Fibroblast of lung (primary cell): ENCODE measurements around the gene C20orf141. TPM values are rescaled to one million over a fixed set of nuclear protein-coding genes. Genes with fewer than 3 reads are reported as not detected.

Experiments used
- DNase-seq, 2 donors: peaks; one replicate each; pipeline versions ENCODE4 v3.0.0 to v3.0.0-alpha.2; 2010; ENCODE audit warnings: low read depth in 2 of 2
- H2AFZ ChIP-seq: 2 replicates; pipeline ENCODE4 v1.5.1; 2012; ENCODE audit warnings: low read length, control low read depth, inconsistent platforms
- H3K27ac ChIP-seq: 2 replicates; pipeline ENCODE4 v1.5.1; 2011; ENCODE audit warnings: low read length, control low read depth; ENCODE audit not compliant: insufficient read depth
- H3K27me3 ChIP-seq: 2 replicates; pipeline ENCODE4 v1.5.1; 2011; ENCODE audit warnings: mild to moderate bottlenecking, low read length; ENCODE audit not compliant: control insufficient read depth, insufficient read depth
- H3K36me3 ChIP-seq: 2 replicates; pipeline ENCODE4 v1.5.1; 2011; ENCODE audit warnings: low read length; ENCODE audit not compliant: control insufficient read depth, insufficient read depth
- H3K4me1 ChIP-seq: 2 replicates; pipeline ENCODE4 v1.5.1; 2011; ENCODE audit warnings: low read length; ENCODE audit not compliant: control insufficient read depth, insufficient read depth; ENCODE audit errors: extremely low read depth
- H3K4me2 ChIP-seq: 2 replicates; pipeline ENCODE4 v1.5.1; 2011; ENCODE audit warnings: low read length, control low read depth; ENCODE audit not compliant: insufficient read depth; ENCODE audit errors: extremely low read depth
- H3K4me3 ChIP-seq, 4 experiments: fragments of 200-600 bp in 1 of 4; sonication (generic) in 1 of 4; replicated peaks in 1 of 4; 2 replicates each; pipeline ENCODE4 v1.5.1; 2011 to 2016; ENCODE audit warnings: low read length in 4 of 4, low read depth in 3 of 4, mild to moderate bottlenecking in 3 of 4, control low read depth in 2 of 4, inconsistent platforms in 1 of 4, mixed read lengths in 1 of 4; ENCODE audit not compliant: insufficient read depth in 1 of 4; ENCODE audit errors: control extremely low read depth in 1 of 4
- H3K79me2 ChIP-seq: 2 replicates; pipeline ENCODE4 v1.5.1; 2012; ENCODE audit warnings: mild to moderate bottlenecking, low read length, inconsistent platforms; ENCODE audit not compliant: control insufficient read depth, insufficient read depth
- H3K9ac ChIP-seq: 2 replicates; pipeline ENCODE4 v1.5.1; 2011; ENCODE audit warnings: mild to moderate bottlenecking, low read length, control low read depth; ENCODE audit not compliant: insufficient read depth
- H3K9me3 ChIP-seq: 2 replicates; pipeline ENCODE4 v1.5.1; 2012; ENCODE audit warnings: low read depth, low read length; ENCODE audit not compliant: control insufficient read depth, insufficient read depth
- H4K20me1 ChIP-seq: 2 replicates; pipeline ENCODE4 v1.5.1; 2011; ENCODE audit warnings: low read length; ENCODE audit not compliant: control insufficient read depth, insufficient read depth; ENCODE audit errors: extremely low read depth
- CTCF ChIP-seq, 2 donors: IDR thresholded peaks in 1 of 2; conservative IDR thresholded peaks in 1 of 2; 1 replicate in 1 of 2; 2 replicates in 1 of 2; pipeline ENCODE4 v1.5.1; 2011 to 2012; ENCODE audit warnings: low read length in 2 of 2, control low read depth in 1 of 2, inconsistent platforms in 1 of 2, low read depth in 1 of 2, mild to moderate bottlenecking in 1 of 2
- EZH2 ChIP-seq: IDR thresholded peaks from 2 replicates; pipeline ENCODE4 v1.5.1; 2012; ENCODE audit warnings: low read length, control low read depth, mild to moderate bottlenecking; ENCODE audit errors: missing control alignments
- polyA plus RNA-seq, 2 donors: library from polyadenylated mRNA; depleted of rRNA in 1 of 2; stranded (reverse) in 1 of 2; unstranded in 1 of 2; fragments of >200 nt; gene quantifications; 2 replicates each; pipeline ENCODE4 v1.2.1, GENCODE V29; 2011 to 2012; ENCODE audit warnings: missing spikeins in 1 of 2
- total RNA-seq: library from RNA; depleted of rRNA; stranded (reverse); fragments of >200 nt; gene quantifications from 2 replicates; pipeline ENCODE4 v1.2.1, GENCODE V29; 2014

Gene C20orf141
- total and polyA plus RNA-seq, 2 donors (not counting 1 experiment from before 2014, with no cell fraction given) = 0.57 TPM; not detected in 1

- TF ChIP-seq EZH2 (no peak), CTCF (conservative IDR thresholded peaks at IDR 0.05 in 1 of 2, IDR thresholded peaks at IDR 0.05 in 1 of 2; ENCODE audit: low read depth in 1 of 2, low read length in 2 of 2) (no peak)
- Histone ChIP-seq H3K4me2 (no peak overlapping the region), H3K4me1 (no peaks in the 10 kb centered on the region), H3K79me2 (no peaks in the 10 kb centered on the region), H3K4me3 (no peak overlapping the region), H3K27me3 (no peaks in the 10 kb centered on the region), H3K27ac (no peak overlapping the region), H3K9ac (no peak overlapping the region), H2AFZ (no peak overlapping the region), H4K20me1 (no peaks in the 10 kb centered on the region), H3K9me3 (no peaks in the 10 kb centered on the region), H3K36me3 (peaks cover 19% of the 10 kb centered on the region)
- DNase-seq = no peak
These were observed 49.8 kb downstream of the C20orf141 start for GRCh38 chr20:2864626-2865025.

DNA sequence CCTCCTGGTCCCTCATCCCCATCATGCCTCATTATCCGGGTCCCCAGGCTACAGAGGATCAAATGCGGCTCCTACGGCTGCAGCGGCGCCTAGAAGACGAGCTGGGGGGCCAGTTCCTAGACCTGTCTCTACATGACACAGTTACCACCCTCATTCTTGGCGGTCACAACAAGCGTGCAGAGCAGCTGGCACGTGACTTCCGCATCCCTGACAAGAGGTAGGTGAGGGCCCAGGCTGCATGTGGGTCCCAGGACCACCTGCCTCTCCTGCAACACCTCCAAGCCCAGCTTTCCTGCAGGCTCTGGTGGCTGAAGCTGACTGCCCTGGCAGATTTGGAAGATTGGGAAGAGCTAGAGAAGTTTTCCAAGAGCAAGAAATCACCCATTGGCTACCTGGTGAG is 50.3 kb downstream of the C20orf141 start:
- TF ChIP-seq CTCF (conservative IDR thresholded peaks at IDR 0.05 in 1 of 2, IDR thresholded peaks at IDR 0.05 in 1 of 2; ENCODE audit: low read depth in 1 of 2, low read length in 2 of 2) (no peak), EZH2 (no peak)
- Histone ChIP-seq H3K9me3 (no peaks in the 10 kb centered on the region), H3K27ac (no peak overlapping the region), H3K4me3 (no peak overlapping the region), H2AFZ (no peak overlapping the region), H3K4me2 (no peak overlapping the region), H3K9ac (no peak overlapping the region), H3K4me1 (no peaks in the 10 kb centered on the region), H3K36me3 (peaks cover 19% of the 10 kb centered on the region), H3K79me2 (no peaks in the 10 kb centered on the region), H3K27me3 (no peaks in the 10 kb centered on the region), H4K20me1 (no peaks in the 10 kb centered on the region)
- DNase-seq = no peak

Other genes with a start within 250 kb of the C20orf141 start
- gene NOP56, start 162.4 kb upstream of the C20orf141 start, total RNA-seq = 114 and 117 TPM in 2 replicates
- gene NOP56, start 162.4 kb upstream of the C20orf141 start, polyA plus RNA-seq = 108 and 180 TPM in 2 replicates
- 77.0 and 86.0 TPM in 2 replicates for gene IDH3B, start 150.8 kb upstream of the C20orf141 start, total RNA-seq
- 98.2 and 130 TPM in 2 replicates for gene IDH3B, start 150.8 kb upstream of the C20orf141 start, polyA plus RNA-seq
- 0.99 and 2.1 TPM in 2 replicates for gene EBF4, start 122.2 kb upstream of the C20orf141 start, total RNA-seq
- gene EBF4, start 122.2 kb upstream of the C20orf141 start, polyA plus RNA-seq = 0.16 and 0.35 TPM in 2 replicates
- 0.50 and 10.3 TPM in 2 replicates for gene CPXM1, start 14.4 kb upstream of the C20orf141 start, total RNA-seq
- 0.92 and 11.2 TPM in 2 replicates for gene CPXM1, start 14.4 kb upstream of the C20orf141 start, polyA plus RNA-seq
- gene TMEM239, start 1.4 kb downstream of the C20orf141 start, total RNA-seq = under 0.01 TPM in 1 of 2 replicates, not detected in the other
- 0.03 TPM in 1 of 2 replicates, not detected in the other for gene TMEM239, start 1.4 kb downstream of the C20orf141 start, polyA plus RNA-seq
- 26.4 and 36.0 TPM in 2 replicates for gene PCED1A, start 25.7 kb downstream of the C20orf141 start, total RNA-seq
- 10.3 and 16.4 TPM in 2 replicates for gene PCED1A, start 25.7 kb downstream of the C20orf141 start, polyA plus RNA-seq
- gene VPS16, start 25.8 kb downstream of the C20orf141 start, total RNA-seq = 46.1 and 48.5 TPM in 2 replicates
- gene VPS16, start 25.8 kb downstream of the C20orf141 start, polyA plus RNA-seq = 32.2 and 32.9 TPM in 2 replicates
- 22.3 and 27.9 TPM in 2 replicates for gene PTPRA, start 58.5 kb downstream of the C20orf141 start, total RNA-seq
- gene PTPRA, start 58.5 kb downstream of the C20orf141 start, polyA plus RNA-seq = 106 and 127 TPM in 2 replicates
- not detected in 2 replicates for gene GNRH2, start 228.6 kb downstream of the C20orf141 start, total RNA-seq
- not detected in 2 replicates for gene GNRH2, start 228.6 kb downstream of the C20orf141 start, polyA plus RNA-seq
- 37.0 and 42.6 TPM in 2 replicates for gene MRPS26, start 231.1 kb downstream of the C20orf141 start, total RNA-seq
- gene MRPS26, start 231.1 kb downstream of the C20orf141 start, polyA plus RNA-seq = 16.1 and 19.2 TPM in 2 replicates